Measurements from ENCODE around the gene SMAD7. TPM values are rescaled to one million over a fixed set of nuclear protein-coding genes. Genes with fewer than 3 reads are reported as not detected.
A peak's percentile ranks its signal among the peaks of the same experiment; 100 is the strongest.

The SMAD7 gene
- total and polyA plus RNA-seq, 2 experiments from 2014 or later = 11.8 to 29.8 TPM

- no peak for DNase-seq (ENCODE audit: low spot score)
- no peaks in the 10 kb centered on the region for H3K36me3 ChIP-seq (ENCODE audit: insufficient read depth)
- H3K9me2 ChIP-seq (ENCODE audit: insufficient read depth) = no peaks in the 10 kb centered on the region; the same call in 1 of the 2 replicates
- 0 out of 2 replicates have a peak, but pooled peaks cover 3% of the 10 kb centered on the region for H3F3A ChIP-seq (replicated peaks; ENCODE audit: low read depth)
- no peaks in the 10 kb centered on the region for H3K36me3 Mint-ChIP-seq (ENCODE audit: low read depth)
- TF ChIP-seq JUNB (IDR thresholded peaks at IDR 0.05; ENCODE audit: unreplicated experiment) = no peak
- TF ChIP-seq NANOG (IDR thresholded peaks at IDR 0.05; ENCODE audit: borderline replicate concordance) = no peak
- TF ChIP-seq CTCF (conservative IDR thresholded peaks at IDR 0.05; ENCODE audit: low read depth in 2 of 2) = 0 out of 4 replicates have a peak, but pooled peaks of 1 of the 2 experiments have one; percentile 14
- peak; percentile 28 for TF ChIP-seq EZH2 (IDR thresholded peaks at IDR 0.05; ENCODE audit: low read depth, unreplicated experiment)
- H3K27me3 Mint-ChIP-seq (ENCODE audit: insufficient read depth, low read depth, poor library complexity) = peaks cover 38% of the 10 kb centered on the region
- H3K4me1 ChIP-seq (ENCODE audit: insufficient read depth) = peaks cover 37% of the 10 kb centered on the region
- H3K4me3 ChIP-seq = peak overlapping the region; percentile 66
- H3K27ac ChIP-seq (ENCODE audit: low read depth) = no peak overlapping the region
- H3K4me3 Mint-ChIP-seq = peak overlapping the region; percentile 82
- H3K4me2 ChIP-seq = peak overlapping the region; percentile 93
- ATAC-seq = peak; percentile 40
- peaks cover 34% of the 10 kb centered on the region for H3K27me3 ChIP-seq (ENCODE audit: insufficient read depth)
- H3K79me2 ChIP-seq (replicated peaks; ENCODE audit: insufficient read depth) = no peaks in the 10 kb centered on the region
- H3K4me1 Mint-ChIP-seq = peaks cover 38% of the 10 kb centered on the region
- no peak overlapping the region for H3K27ac Mint-ChIP-seq
- no peaks in the 10 kb centered on the region; the same call in 1 of the 3 replicates for H3K9me3 Mint-ChIP-seq
- no peaks in the 10 kb centered on the region for H4K20me1 ChIP-seq (replicated peaks; ENCODE audit: insufficient read depth)
- H2AFZ ChIP-seq = peak overlapping the region; percentile 80
Observed at GRCh38 chr18:48974304-48975119, 23.7 kb upstream of the SMAD7 start.

GRCh38 chr18:48973731-48974130 lies 23.0 kb upstream of the SMAD7 start:
- Histone ChIP-seq H3K36me3 (ENCODE audit: insufficient read depth) (no peaks in the 10 kb centered on the region), H3K4me1 (ENCODE audit: insufficient read depth) (peaks cover 44% of the 10 kb centered on the region), H3K27ac (ENCODE audit: low read depth) (no peak overlapping the region), H3F3A (replicated peaks; ENCODE audit: low read depth) (0 out of 2 replicates have a peak, but pooled peaks cover 3% of the 10 kb centered on the region), H3K4me2 (peak overlapping the region; percentile 93), H3K27me3 (ENCODE audit: insufficient read depth) (peaks cover 34% of the 10 kb centered on the region), H2AFZ (no peak overlapping the region), H3K4me3 (no peak overlapping the region; the same call in 1 of the 2 replicates), H4K20me1 (replicated peaks; ENCODE audit: insufficient read depth) (no peaks in the 10 kb centered on the region), H3K79me2 (replicated peaks; ENCODE audit: insufficient read depth) (no peaks in the 10 kb centered on the region), H3K9me2 (ENCODE audit: insufficient read depth) (no peaks in the 10 kb centered on the region; the same call in 1 of the 2 replicates)
- peaks cover 37% of the 10 kb centered on the region for H3K27me3 Mint-ChIP-seq (ENCODE audit: insufficient read depth, low read depth, poor library complexity)
- no peaks in the 10 kb centered on the region; the same call in 1 of the 3 replicates for H3K9me3 Mint-ChIP-seq
- no peaks in the 10 kb centered on the region for H3K36me3 Mint-ChIP-seq (ENCODE audit: low read depth)
- no peak for DNase-seq (ENCODE audit: low spot score)
- H3K4me3 Mint-ChIP-seq = peak overlapping the region; percentile 11; the same call in 1 of the 3 replicates
- H3K27ac Mint-ChIP-seq = no peak overlapping the region
- no peak for ATAC-seq
- H3K4me1 Mint-ChIP-seq = peaks cover 45% of the 10 kb centered on the region
- TF ChIP-seq ETS1 (IDR thresholded peaks at IDR 0.05) (no peak), REST (IDR thresholded peaks at IDR 0.05; ENCODE audit: unreplicated experiment) (no peak), ZNF331 (CRISPR knock-in tag; IDR thresholded peaks at IDR 0.05; ENCODE audit: low read depth) (no peak), CREB1 (CRISPR knock-in tag; IDR thresholded peaks at IDR 0.05; ENCODE audit: low read depth) (no peak)
